Adrenal gland (tissue), 5 donors: ENCODE measurements around the gene C16orf96.

Source experiments
- CTCF ChIP-seq, 6 experiments: fragments of 450-650 bp in 4 of 6; fragments of 200-600 bp in 2 of 6; sonication (generic) in 1 of 6; IDR thresholded peaks; 1 replicate in 5 of 6; 2 replicates in 1 of 6; pipeline versions ENCODE4 v1.5.1 to v1.8.0; 2016 to 2021; ENCODE audit warnings: antibody characterized with exemption in 6 of 6, mild to moderate bottlenecking in 2 of 6, moderate library complexity in 1 of 6
- POLR2A ChIP-seq, 2 donors: fragments of 450-650 bp; IDR thresholded peaks; one replicate each; pipeline ENCODE4 v1.6.1; 2017; ENCODE audit warnings: antibody characterized with exemption in 2 of 2, mild to moderate bottlenecking in 2 of 2, moderate library complexity in 1 of 2
- donor health status: DM: no; HTN: no; CAD: no.

GRCh38 chr16:4548124-4548523, 8.0 kb upstream of the C16orf96 start:
- TF ChIP-seq POLR2A (IDR thresholded peaks at IDR 0.05) (no peak), CTCF (IDR thresholded peaks at IDR 0.05) (no peak)
